ENCODE measurements around the gene GTF3A.

Gene GTF3A

DNA sequence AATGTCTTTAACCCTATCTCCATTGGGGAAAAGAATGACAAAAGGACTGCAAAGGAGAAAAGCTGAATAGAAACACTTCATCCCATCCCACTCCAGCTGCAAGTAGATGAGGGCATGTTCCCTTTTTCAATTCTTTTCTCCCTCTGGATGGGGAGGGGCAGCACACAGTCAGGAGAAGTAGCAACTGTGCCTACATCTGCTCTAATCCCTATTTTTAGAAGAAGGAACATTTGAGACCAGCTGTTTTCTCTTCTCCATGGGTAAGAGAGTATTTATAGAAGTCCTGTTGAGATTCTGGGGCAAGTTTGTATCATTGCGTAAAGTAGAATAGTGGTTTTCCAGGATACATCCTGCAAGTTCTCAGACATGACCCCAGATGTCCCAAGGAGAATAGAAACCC lies 9.3 kb upstream of the GTF3A start:
- in situ Hi-C loops (cut with HindIII; ENCODE audit: low sequenced_read_pairs), result no loop called here
- DNase-seq (ENCODE audit: low read depth), result no peak
- TF ChIP-seq, protein P1, sequence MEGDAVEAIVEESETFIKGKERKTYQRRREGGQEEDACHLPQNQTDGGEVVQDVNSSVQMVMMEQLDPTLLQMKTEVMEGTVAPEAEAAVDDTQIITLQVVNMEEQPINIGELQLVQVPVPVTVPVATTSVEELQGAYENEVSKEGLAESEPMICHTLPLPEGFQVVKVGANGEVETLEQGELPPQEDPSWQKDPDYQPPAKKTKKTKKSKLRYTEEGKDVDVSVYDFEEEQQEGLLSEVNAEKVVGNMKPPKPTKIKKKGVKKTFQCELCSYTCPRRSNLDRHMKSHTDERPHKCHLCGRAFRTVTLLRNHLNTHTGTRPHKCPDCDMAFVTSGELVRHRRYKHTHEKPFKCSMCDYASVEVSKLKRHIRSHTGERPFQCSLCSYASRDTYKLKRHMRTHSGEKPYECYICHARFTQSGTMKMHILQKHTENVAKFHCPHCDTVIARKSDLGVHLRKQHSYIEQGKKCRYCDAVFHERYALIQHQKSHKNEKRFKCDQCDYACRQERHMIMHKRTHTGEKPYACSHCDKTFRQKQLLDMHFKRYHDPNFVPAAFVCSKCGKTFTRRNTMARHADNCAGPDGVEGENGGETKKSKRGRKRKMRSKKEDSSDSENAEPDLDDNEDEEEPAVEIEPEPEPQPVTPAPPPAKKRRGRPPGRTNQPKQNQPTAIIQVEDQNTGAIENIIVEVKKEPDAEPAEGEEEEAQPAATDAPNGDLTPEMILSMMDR (IDR thresholded peaks at IDR 0.05; ENCODE audit: low read depth, low read length, missing control alignments), result no peak
- no peak overlapping the region for H3K4me3 ChIP-seq (ENCODE audit: low read depth, low read length)

DNA sequence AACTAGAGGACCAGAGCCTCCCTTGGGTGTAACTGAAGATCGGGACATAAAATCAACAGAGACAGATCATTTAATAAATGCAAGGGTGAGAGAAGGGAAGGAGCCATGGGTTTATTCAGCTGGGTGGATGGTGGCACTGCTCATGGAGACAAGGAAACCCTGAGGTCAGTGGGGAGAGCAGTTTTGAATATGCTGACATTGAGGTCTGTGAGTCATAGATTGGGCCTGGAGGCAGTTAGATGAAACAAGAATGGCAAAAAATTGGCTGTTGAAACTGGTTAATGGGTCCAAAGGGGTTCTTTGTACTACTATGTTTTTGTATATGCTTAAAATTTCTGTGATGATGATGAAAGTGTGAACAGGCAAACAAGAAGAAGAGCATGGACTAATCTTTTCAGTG lies 5.1 kb upstream of the GTF3A start:
- TF ChIP-seq, protein P1 (IDR thresholded peaks at IDR 0.05; ENCODE audit: low read depth, low read length, missing control alignments), result no peak
- H3K4me3 ChIP-seq (ENCODE audit: low read depth, low read length), result no peak overlapping the region
- in situ Hi-C loops (cut with HindIII; ENCODE audit: low sequenced_read_pairs), result no loop called here
- DNase-seq (ENCODE audit: low read depth), result no peak

DNA sequence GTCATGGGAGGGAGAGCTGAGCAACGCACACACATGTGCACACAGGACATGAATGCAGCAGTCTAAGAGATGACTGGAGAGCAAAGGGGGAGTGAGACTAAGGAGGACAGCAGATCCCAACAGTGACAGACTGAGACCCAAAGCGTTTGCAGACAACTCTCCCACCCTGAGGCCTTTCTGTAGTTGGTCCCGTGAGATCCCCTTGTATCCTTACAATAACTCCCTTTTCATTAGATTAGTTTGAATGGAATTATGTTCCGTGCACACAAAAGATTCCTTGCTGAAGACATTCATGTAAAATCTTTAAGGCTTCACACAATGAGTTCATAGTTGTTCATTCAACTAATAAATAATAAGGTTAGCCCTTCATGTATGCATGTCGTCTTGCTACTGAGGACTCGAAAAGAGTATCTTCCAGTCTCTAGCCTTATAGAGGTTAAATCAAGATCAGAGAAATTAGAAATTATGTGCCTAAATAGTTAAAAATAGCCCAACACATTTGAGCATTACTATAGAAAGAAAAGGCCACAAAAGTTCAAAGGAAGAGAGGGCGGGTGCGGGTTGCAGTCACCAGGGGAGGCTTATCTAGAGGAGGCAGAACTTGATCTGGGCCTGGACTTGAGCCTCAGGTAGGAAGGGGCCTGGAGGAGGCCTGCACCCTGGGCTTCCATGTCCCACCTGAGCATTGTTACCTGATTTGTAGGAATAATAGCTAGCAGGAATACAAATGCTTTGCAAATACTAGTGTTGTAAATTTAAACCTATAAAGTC lies 3.1 kb upstream of the GTF3A start:
- DNase-seq (ENCODE audit: low read depth), result no peak
- no peak overlapping the region for H3K4me3 ChIP-seq (ENCODE audit: low read depth, low read length)
- in situ Hi-C loops (cut with HindIII; ENCODE audit: low sequenced_read_pairs), result no loop called here
- TF ChIP-seq, protein P1 (IDR thresholded peaks at IDR 0.05; ENCODE audit: low read depth, low read length, missing control alignments), result no peak

DNA sequence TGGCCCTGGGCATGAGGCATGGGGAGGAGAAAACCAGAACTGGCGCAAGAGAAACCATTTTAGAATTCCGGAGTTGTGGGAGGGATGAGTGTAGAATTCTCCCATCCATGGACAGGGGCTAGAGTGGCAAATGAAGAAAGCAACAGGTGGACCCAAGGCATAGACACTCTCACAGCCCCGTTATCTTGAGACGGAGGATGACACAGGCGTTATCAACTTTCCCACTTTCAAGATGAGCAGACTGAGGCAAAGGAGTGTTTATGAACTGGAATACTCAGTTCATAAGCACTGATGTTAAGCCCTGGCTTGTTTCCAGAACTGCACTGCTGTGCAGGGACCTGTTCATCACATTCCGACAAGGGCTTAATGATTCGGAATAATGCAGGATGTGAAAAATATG lies 1.1 kb upstream of the GTF3A start:
- DNase-seq (ENCODE audit: low read depth), result no peak
- no peak overlapping the region for H3K4me3 ChIP-seq (ENCODE audit: low read depth, low read length)
- in situ Hi-C loops (cut with HindIII; ENCODE audit: low sequenced_read_pairs), result no loop called here
- TF ChIP-seq, protein P1 (IDR thresholded peaks at IDR 0.05; ENCODE audit: low read depth, low read length, missing control alignments), result no peak

DNA sequence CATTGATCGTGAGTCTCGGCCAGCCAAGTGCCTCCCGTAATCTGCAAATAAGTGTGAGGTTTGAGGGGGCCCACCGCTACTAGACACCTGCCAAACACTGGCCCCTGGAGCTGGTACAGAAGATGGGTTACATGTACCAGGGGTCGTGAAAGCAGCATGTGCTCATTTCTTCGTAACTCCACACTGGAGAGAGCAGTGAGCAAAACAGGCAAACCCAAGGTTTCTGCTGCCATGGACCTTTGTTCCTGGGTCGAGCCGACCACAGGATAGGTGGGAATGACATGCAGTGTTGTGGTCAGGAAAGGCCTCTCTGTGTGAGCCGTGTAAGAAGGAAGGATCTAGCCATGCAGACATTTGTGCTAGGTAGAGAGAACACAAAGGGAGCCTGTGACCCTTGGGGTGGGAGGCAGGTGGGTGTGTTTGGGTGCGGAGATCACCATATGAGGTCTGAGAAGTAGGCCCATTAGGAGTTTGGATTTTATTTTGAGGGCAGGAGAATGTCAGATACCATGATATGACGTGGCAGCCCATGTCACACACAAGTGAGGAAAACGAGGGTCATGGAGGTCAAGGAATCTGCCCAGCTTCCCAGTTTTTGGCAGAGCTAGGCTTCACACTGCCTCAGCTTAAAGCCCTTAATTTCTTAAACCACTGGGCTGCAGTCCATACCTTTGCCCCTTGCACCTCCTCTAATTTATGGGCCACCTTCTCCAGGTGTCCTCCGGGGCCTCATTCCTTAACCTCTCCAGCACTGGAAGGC lies 919 bp downstream of the GTF3A start:
- DNase-seq (ENCODE audit: low read depth), result no peak
- TF ChIP-seq, protein P1 (IDR thresholded peaks at IDR 0.05; ENCODE audit: low read depth, low read length, missing control alignments), result no peak
- H3K4me3 ChIP-seq (ENCODE audit: low read depth, low read length), result peak overlapping the region; percentile 71
- in situ Hi-C loops (cut with HindIII; ENCODE audit: low sequenced_read_pairs), result no loop called here

DNA sequence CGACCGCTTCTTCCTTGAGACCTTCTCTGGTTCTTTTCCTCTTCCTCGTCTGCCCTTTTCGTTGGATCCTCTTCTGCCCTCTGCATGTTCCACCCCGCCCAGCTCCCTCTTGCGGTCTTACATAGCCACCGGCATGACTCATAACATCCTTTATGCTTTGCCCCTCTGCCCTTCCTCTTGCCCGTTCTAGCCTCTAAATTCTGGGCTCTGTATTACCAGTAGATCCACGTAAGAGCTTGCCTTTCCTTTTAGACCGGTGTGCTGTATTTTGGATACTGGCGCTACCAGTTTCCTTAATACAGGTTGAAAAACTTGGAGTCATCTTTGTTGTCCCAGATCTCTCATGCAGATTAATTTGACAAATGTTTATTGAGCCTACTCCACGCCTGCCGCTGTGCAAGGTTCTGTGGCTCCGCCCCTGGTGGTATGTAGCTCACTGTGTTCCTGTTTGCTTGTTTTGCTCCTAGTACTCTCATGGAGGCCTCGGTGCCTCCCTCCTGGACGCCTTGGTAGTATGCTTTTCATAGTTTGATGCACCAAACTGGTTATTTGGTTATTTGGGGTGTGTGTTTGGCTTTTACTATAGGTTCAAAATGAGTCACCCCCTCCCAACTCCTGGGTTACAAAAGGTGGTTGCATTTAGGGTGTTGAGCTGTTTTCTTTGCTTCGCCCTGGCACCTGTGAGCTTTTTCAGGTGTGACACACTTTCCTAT lies 1.7 kb downstream of the GTF3A start:
- peak overlapping the region; percentile 71 for H3K4me3 ChIP-seq (ENCODE audit: low read depth, low read length)
- in situ Hi-C loops (cut with HindIII; ENCODE audit: low sequenced_read_pairs), result no loop called here
- TF ChIP-seq, protein P1 (IDR thresholded peaks at IDR 0.05; ENCODE audit: low read depth, low read length, missing control alignments), result peak; percentile 45
- DNase-seq (ENCODE audit: low read depth), result peak; percentile 31

Measured in astrocyte of the cerebellum (primary cell).